Measurements from ENCODE around the gene ZCWPW2.

Gene ZCWPW2

DNA sequence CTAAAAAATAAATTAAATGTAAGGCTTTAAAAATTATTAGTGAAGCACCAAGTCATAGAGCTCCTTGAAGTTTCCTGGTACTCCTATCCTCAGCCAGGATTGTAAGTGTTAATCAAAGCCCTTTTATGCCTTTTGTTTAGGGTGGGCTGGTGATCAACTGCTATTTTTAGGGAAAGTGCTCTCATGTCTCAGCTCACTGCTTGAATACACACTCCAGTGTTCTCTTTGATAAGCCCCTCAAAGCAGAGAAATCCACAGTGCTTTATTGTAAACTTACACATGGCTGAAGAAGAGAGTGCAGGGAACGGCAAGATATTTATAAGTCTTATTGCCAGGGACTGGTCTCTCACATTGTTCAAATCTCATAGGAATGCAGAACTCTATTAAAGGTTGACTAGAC is 156.5 kb downstream of the ZCWPW2 start:
- no peak for DNase-seq (ENCODE audit: low read depth)
- H3K4me3 ChIP-seq (ENCODE audit: low read depth, low read length), result no peak overlapping the region
- no peak for TF ChIP-seq CTCF (conservative IDR thresholded peaks at IDR 0.05; ENCODE audit: low read depth, low read length)

GRCh38 chr3:28521663-28522062 is 173.1 kb downstream of the ZCWPW2 start:
- TF ChIP-seq CTCF (conservative IDR thresholded peaks at IDR 0.05; ENCODE audit: low read depth, low read length), result no peak
- no peak overlapping the region for H3K4me3 ChIP-seq (ENCODE audit: low read depth, low read length)
- DNase-seq (ENCODE audit: low read depth), result no peak

DNA sequence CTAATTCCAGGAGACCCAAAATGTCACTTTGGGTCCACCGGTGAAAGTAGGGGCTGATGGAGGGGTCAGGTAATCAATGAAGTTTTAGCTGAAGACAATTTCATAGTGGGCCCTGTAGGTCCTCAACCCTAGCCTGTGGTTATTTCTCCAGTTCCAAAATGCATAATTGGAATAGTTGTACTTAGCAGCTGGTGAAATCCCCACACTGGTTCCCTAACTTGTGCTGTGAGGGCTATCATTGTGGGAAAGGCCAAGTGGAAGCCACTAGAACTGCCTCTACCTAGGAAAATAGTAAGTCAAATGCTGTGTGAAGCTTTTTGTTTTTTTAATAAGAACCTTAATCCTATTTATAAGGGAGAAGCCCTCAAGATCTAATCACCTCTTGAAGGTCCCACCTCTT is 193.8 kb downstream of the ZCWPW2 start:
- TF ChIP-seq CTCF (conservative IDR thresholded peaks at IDR 0.05; ENCODE audit: low read depth, low read length), result no peak
- H3K4me3 ChIP-seq (ENCODE audit: low read depth, low read length), result no peak overlapping the region
- DNase-seq (ENCODE audit: low read depth), result no peak

- no peak overlapping the region for H3K4me3 ChIP-seq (ENCODE audit: low read depth, low read length)
- TF ChIP-seq CTCF (conservative IDR thresholded peaks at IDR 0.05; ENCODE audit: low read depth, low read length), result no peak
- DNase-seq (ENCODE audit: low read depth), result no peak
Measured at GRCh38 chr3:28544236-28544635, 195.7 kb downstream of the ZCWPW2 start.

DNA sequence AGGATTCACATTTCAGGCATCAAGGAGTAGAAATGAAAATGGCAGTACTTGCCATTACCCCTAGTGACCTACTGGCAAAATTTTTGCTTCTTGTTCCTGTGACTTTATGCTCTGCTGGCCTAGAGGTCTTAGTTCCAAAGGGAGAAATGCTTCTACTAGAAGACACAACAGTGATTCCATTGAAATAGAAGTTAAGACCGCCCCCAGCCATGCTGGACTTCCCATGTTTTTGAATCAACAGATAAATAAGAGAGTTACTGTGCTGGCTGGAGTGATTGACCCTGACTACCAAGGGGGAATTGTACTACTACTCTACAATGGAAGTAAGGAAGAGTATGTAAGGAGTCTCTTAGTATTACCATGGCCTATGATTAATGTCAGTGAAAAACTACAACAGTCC is 196.3 kb downstream of the ZCWPW2 start:
- no peak for TF ChIP-seq CTCF (conservative IDR thresholded peaks at IDR 0.05; ENCODE audit: low read depth, low read length)
- DNase-seq (ENCODE audit: low read depth), result no peak

DNA sequence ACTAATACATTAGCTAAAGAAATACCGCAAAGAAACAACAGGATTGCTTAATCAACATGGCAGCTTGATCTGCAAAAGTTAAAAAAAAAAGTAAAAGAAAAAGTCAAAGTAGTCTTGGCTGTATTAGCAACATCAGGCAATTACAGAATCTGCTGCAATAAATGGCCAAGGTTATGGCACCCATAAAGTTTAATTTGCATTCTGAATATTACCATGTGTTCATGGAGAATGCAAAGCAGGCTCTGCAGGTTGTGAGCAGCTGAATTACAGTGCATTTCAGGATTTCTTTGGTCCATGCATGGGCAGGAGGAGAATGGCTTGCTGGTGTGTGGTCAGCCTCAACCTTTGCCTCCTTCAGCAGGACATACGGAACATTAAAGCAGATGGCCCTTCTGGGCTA is 199.2 kb downstream of the ZCWPW2 start:
- no peak overlapping the region for H3K4me3 ChIP-seq (ENCODE audit: low read depth, low read length)
- no peak for DNase-seq (ENCODE audit: low read depth)
- no peak for TF ChIP-seq CTCF (conservative IDR thresholded peaks at IDR 0.05; ENCODE audit: low read depth, low read length)

More for the DNA sequence above, 196.3 kb downstream of the ZCWPW2 start:
- no peak overlapping the region for H3K4me3 ChIP-seq (ENCODE audit: low read depth, low read length)

- no peak for DNase-seq (ENCODE audit: low read depth)
- no peak overlapping the region for H3K4me3 ChIP-seq (ENCODE audit: low read depth, low read length)
- no peak for TF ChIP-seq CTCF (conservative IDR thresholded peaks at IDR 0.05; ENCODE audit: low read depth, low read length)
Measured at GRCh38 chr3:28553175-28553574, 204.7 kb downstream of the ZCWPW2 start.

Data from choroid plexus epithelial cell (primary cell).